Stimulated activated CD8-positive, alpha-beta memory T cell treated with anti-CD3 and anti-CD28 coated beads, Interleukin-2, amount 100 ng/mL, for 48 hours (primary cell): ENCODE data around the gene CEP85L.
"Not testable (repeated sequence)": the region's sequence is repeated elsewhere in the genome, so short reads cannot be mapped to it uniquely, and the experiment has no call there.

Source experiments
- DNase-seq, 2 donors: peaks; one replicate each; pipeline ENCODE4 v3.0.0-alpha.2; 2020; ENCODE audit warnings: low read depth in 2 of 2

CEP85L gene

GRCh38 chr6:118500130-118501015, 151.0 kb downstream of the CEP85L start:
- DNase-seq = no peak

- no peak for DNase-seq
Measured at GRCh38 chr6:118495485-118496280, 155.7 kb downstream of the CEP85L start.

GRCh38 chr6:118494091-118494490, 157.3 kb downstream of the CEP85L start:
- DNase-seq = no peak

- DNase-seq = no peak
Measured at GRCh38 chr6:118489990-118490389, 161.4 kb downstream of the CEP85L start.

- DNase-seq = no peak
Measured at GRCh38 chr6:118488631-118489030, 162.8 kb downstream of the CEP85L start.

GRCh38 chr6:118485601-118486550, 165.5 kb downstream of the CEP85L start:
- no peak for DNase-seq

- no peak for DNase-seq
Measured at GRCh38 chr6:118476551-118476950, 174.8 kb downstream of the CEP85L start.

GRCh38 chr6:118473266-118473665, 178.1 kb downstream of the CEP85L start:
- DNase-seq = no peak

- DNase-seq = no peak
Measured at GRCh38 chr6:118469468-118469867, 181.9 kb downstream of the CEP85L start.

- no peak for DNase-seq
Measured at GRCh38 chr6:118468682-118469465, 182.5 kb downstream of the CEP85L start.

- DNase-seq = no peak
Measured at GRCh38 chr6:118467181-118467580, 184.2 kb downstream of the CEP85L start.

GRCh38 chr6:118464620-118465019, 186.8 kb downstream of the CEP85L start:
- DNase-seq = no peak

GRCh38 chr6:118460958-118461470, 190.4 kb downstream of the CEP85L start:
- DNase-seq = no peak

- DNase-seq = no peak
Measured at GRCh38 chr6:118456982-118457381, 194.4 kb downstream of the CEP85L start.

GRCh38 chr6:118451839-118452238, 199.6 kb downstream of the CEP85L start:
- no peak for DNase-seq

GRCh38 chr6:118444796-118445195, 206.6 kb downstream of the CEP85L start:
- no peak for DNase-seq

GRCh38 chr6:118436482-118436881, 214.9 kb downstream of the CEP85L start:
- DNase-seq = no peak

GRCh38 chr6:118434147-118434546, 217.2 kb downstream of the CEP85L start:
- not testable (repeated sequence) for DNase-seq

- DNase-seq = not testable (repeated sequence)
Measured at GRCh38 chr6:118421312-118421711, 230.1 kb downstream of the CEP85L start.
